IPS DF 19.7 (cell line): ENCODE data around the gene SEMA3C.
"Not testable (repeated sequence)": the region's sequence is repeated elsewhere in the genome, so short reads cannot be mapped to it uniquely, and the experiment has no call there.

Experiments
- DNase-seq: peaks from one replicate; pipeline ENCODE4 v3.0.0-alpha.2; 2013; ENCODE audit warnings: low read depth, low spot score

Gene SEMA3C

GRCh38 chr7:80926955-80927354 lies 8.1 kb upstream of the SEMA3C start:
- not testable (repeated sequence) for DNase-seq

GRCh38 chr7:80924090-80924489 lies 5.2 kb upstream of the SEMA3C start:
- DNase-seq: no peak

- no peak for DNase-seq
These were observed 4.4 kb upstream of the SEMA3C start for GRCh38 chr7:80923211-80923612.

GRCh38 chr7:80922253-80923049 lies 3.6 kb upstream of the SEMA3C start:
- no peak for DNase-seq

- DNase-seq: no peak
These were observed 2.3 kb upstream of the SEMA3C start for GRCh38 chr7:80921130-80921529.

GRCh38 chr7:80918399-80918798 lies 452 bp downstream of the SEMA3C start:
- DNase-seq: no peak

GRCh38 chr7:80916770-80917741 lies 1.8 kb downstream of the SEMA3C start:
- DNase-seq: no peak

GRCh38 chr7:80910228-80910627 lies 8.6 kb downstream of the SEMA3C start:
- DNase-seq: no peak

- DNase-seq: no peak
These were observed 10.5 kb downstream of the SEMA3C start for GRCh38 chr7:80908360-80908797.

- no peak for DNase-seq
These were observed 11.2 kb downstream of the SEMA3C start for GRCh38 chr7:80907612-80908011.

GRCh38 chr7:80907141-80907601 lies 11.7 kb downstream of the SEMA3C start:
- no peak for DNase-seq

- DNase-seq: no peak
These were observed 13.5 kb downstream of the SEMA3C start for GRCh38 chr7:80905334-80905733.

- DNase-seq: no peak
These were observed 16.0 kb downstream of the SEMA3C start for GRCh38 chr7:80902716-80903308.

- DNase-seq: no peak
These were observed 16.8 kb downstream of the SEMA3C start for GRCh38 chr7:80902019-80902418.

- DNase-seq: no peak
These were observed 18.0 kb downstream of the SEMA3C start for GRCh38 chr7:80900583-80901576.

- DNase-seq: no peak
These were observed 21.8 kb downstream of the SEMA3C start for GRCh38 chr7:80896906-80897598.

- DNase-seq: no peak
These were observed 23.8 kb downstream of the SEMA3C start for GRCh38 chr7:80895056-80895455.

- DNase-seq: no peak
These were observed 27.6 kb downstream of the SEMA3C start for GRCh38 chr7:80891259-80891544.

- no peak for DNase-seq
These were observed 28.2 kb downstream of the SEMA3C start for GRCh38 chr7:80890426-80891258.
